Measurements from ENCODE around the gene IKZF1.
"Not testable (repeated sequence)": the region's sequence is repeated elsewhere in the genome, so short reads cannot be mapped to it uniquely, and the experiment has no call there.

Gene IKZF1

GRCh38 chr7:50333221-50333651 lies 28.7 kb downstream of the IKZF1 start:
- no peak for DNase-seq (ENCODE audit: low read depth in 3 of 3)

GRCh38 chr7:50334341-50334994 lies 30.0 kb downstream of the IKZF1 start:
- no peak for DNase-seq (ENCODE audit: low read depth in 3 of 3)

- DNase-seq (ENCODE audit: low read depth in 3 of 3) = no peak
Measured at GRCh38 chr7:50335230-50335794, 30.8 kb downstream of the IKZF1 start.

- peak; percentile 53 to 82 (median 72) for DNase-seq (ENCODE audit: low read depth in 3 of 3)
Measured at GRCh38 chr7:50335795-50336754, 31.6 kb downstream of the IKZF1 start.

- DNase-seq (ENCODE audit: low read depth in 3 of 3) = no peak
Measured at GRCh38 chr7:50336894-50337703, 32.6 kb downstream of the IKZF1 start.

- DNase-seq (ENCODE audit: low read depth in 3 of 3) = not testable (repeated sequence)
Measured at GRCh38 chr7:50339472-50339871, 35.0 kb downstream of the IKZF1 start.

GRCh38 chr7:50339990-50340500 lies 35.5 kb downstream of the IKZF1 start:
- DNase-seq (ENCODE audit: low read depth in 3 of 3) = no peak

GRCh38 chr7:50341724-50342123 lies 37.2 kb downstream of the IKZF1 start:
- no peak for DNase-seq (ENCODE audit: low read depth in 3 of 3)

- DNase-seq (ENCODE audit: low read depth in 3 of 3) = no peak
Measured at GRCh38 chr7:50342616-50343114, 38.1 kb downstream of the IKZF1 start.

GRCh38 chr7:50346545-50347497 lies 42.3 kb downstream of the IKZF1 start:
- no peak for DNase-seq (ENCODE audit: low read depth in 3 of 3)

- DNase-seq (ENCODE audit: low read depth in 3 of 3) = no peak
Measured at GRCh38 chr7:50347693-50348092, 43.2 kb downstream of the IKZF1 start.

GRCh38 chr7:50348469-50349162 lies 44.1 kb downstream of the IKZF1 start:
- no peak for DNase-seq (ENCODE audit: low read depth in 3 of 3)

- no peak for DNase-seq (ENCODE audit: low read depth in 3 of 3)
Measured at GRCh38 chr7:50349399-50349798, 44.9 kb downstream of the IKZF1 start.

- peak; percentile 73 to 88 (median 73) for DNase-seq (ENCODE audit: low read depth in 3 of 3)
Measured at GRCh38 chr7:50349963-50350944, 45.7 kb downstream of the IKZF1 start.

GRCh38 chr7:50351267-50351666 lies 46.8 kb downstream of the IKZF1 start:
- no peak for DNase-seq (ENCODE audit: low read depth in 3 of 3)

- DNase-seq (ENCODE audit: low read depth in 3 of 3) = no peak
Measured at GRCh38 chr7:50352282-50352681, 47.8 kb downstream of the IKZF1 start.

GRCh38 chr7:50352751-50353150 lies 48.2 kb downstream of the IKZF1 start:
- no peak for DNase-seq (ENCODE audit: low read depth in 3 of 3)

- DNase-seq (ENCODE audit: low read depth in 3 of 3) = no peak
Measured at GRCh38 chr7:50353201-50353600, 48.7 kb downstream of the IKZF1 start.
